ENCODE results near the gene STAMBP.

DNA sequence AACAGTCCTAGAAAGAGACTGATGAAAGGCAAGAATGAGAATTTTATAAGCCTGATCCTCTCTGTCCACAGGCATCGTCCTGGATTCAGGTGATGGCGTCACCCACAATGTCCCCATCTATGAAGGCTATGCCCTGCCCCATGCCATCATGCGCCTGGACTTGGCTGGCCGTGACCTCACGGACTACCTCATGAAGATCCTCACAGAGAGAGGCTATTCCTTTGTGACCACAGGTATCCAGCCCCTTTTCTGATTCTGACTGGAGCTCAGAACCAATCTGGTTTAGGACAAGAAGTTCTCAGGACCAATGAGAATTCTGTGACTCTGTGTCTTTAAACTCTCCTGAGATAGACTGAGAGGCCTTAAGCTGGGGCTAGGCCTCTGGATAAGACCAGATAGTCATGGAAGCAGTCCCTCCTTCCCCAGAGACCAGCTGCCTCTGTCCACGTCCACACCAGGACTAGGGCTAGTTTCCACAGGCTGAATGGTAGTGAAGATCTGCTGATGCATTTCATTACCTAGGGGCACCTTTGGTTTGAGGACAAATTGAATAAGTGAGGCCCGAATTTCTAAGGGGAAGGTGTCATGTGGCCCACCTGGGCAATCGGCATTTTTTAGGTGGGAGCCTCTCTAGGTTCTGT, 84.8 kb downstream of the STAMBP start:
- TF ChIP-seq SUZ12 (IDR thresholded peaks at IDR 0.05) (no peak), FOXM1 (IDR thresholded peaks at IDR 0.05; ENCODE audit: borderline replicate concordance) (no peak), FOXK2 (IDR thresholded peaks at IDR 0.05) (no peak)
